GM20431 (cell line): ENCODE data around the gene MKI67.

Experiments used
- in situ Hi-C: fragments of 300-500 bp; cut with MseI, MboI; formaldehyde crosslinking; loops from one replicate; pipeline ENCODE4 v1.15.0; 2020; ENCODE audit warnings: low sequenced_read_pairs; ENCODE audit not compliant: unreplicated experiment

The MKI67 gene

DNA sequence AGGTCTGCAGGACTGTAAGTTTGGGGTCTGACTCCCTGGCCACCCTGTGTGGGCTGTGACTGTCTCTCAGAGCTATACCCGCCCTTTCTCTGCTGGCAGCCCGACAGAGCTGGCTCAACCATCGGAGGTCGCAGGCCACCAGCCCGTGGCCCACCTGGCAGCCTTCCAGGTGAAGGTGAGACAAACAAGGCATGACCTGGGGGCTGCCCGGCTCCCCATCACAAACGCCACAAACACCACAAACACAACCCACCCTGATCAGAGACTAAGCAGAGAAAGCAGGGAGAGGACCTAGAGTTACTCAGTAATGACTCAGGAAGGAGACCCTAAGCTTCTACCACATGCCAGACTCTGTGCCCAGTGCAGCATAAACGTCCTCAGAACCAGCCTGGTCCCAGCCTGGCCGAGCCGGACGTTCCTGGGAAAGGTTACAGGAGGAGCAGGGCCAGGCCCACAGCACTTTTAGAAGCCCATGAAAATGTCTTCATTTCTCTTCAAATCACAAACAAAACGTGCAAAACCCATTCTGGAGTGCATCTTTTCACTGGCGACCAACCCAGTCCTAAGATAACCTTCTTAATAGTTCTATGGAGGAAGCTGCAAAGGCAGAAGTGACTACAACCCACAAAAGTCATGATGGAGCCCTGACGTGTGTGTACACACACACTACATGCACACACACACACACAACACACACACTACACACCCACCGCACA is 66.8 kb downstream of the MKI67 start:
- in situ Hi-C loops: no loop called here

DNA sequence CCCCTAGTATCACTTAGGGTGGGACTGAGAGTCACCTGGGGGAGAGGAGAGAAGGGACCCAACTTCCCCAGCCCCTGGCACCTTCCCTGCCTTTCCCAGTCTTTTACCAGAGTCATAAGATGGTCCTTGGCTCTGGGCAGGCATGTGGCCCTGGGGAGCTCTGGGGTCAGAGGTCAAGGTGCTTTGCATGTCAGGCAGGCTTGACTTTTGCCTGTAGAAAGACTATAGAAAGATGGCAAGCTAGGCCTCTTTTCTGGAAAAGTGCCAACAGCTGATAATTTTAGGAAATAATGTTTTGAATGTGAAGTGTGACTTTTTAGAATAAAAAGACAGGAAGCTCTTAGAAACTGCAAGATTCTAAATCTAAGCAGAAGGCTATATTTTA is 67.5 kb downstream of the MKI67 start:
- in situ Hi-C loops: no loop called here

DNA sequence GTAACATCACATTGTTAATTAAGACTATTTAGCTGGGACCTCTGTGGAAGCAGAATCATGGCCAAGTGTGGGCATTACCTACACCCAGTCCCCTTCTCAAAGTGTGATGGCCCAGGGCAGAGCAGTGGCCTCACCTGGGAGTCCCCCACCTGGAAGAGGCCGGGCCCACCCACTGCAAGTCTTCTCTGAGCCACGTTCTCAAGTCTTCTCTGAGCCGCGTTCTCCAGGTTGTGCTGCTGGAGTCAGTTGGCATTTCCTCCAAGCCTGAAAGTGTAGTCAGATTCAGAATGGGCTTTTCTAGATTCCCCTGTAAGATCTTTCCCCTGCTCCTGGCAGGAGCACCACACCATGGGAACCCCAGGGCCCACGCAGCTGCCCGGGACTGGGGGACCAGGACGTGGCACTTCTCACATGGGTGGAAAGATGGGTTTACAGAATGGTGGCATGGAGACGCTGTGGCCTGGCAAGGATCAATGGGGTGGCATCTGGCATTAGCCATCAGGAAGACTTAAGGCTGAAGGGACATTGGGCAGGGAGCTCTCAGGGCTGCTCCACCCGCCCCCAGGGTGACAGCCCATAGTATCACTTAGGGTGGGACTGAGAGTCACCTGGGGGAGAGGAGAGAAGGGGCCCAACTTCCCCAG is 68.0 kb downstream of the MKI67 start:
- in situ Hi-C loops: no loop called here

DNA sequence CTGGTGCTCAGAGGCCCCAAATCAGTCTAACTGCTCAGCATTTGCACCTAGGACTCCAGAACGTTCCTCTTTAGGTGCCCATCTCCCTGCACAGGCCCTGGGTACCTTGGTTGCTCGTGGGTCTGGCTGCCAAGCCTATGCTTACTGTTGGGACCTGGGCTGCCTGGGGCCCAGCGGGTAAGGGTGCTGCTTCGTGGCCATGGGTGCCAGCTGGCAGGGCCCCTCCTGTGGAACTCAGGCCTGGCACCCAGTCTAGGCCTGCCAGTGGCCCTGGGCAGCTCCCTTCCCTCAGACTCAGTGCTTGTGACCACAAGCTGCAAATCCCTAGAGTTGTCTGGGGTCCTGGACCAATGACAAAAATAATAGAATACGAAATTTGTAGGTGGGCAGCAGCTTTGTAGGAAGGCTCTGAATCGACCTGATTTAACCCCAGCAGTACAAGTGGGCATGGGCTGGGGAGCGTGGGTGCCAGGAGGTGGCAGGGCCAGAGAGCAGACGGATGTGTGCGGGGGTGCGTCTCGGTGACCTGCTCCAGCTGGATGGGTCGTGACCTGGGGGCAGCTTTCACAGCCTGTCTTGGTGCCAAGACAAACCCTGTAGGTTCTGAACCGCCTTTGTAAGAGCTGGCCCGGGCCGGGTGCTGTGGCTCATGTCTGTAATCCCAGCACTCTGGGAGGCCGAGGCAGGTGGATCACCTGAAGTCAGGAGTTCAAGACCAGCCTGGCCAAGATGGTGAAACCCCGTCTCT is 69.7 kb downstream of the MKI67 start:
- in situ Hi-C loops: no loop called here

DNA sequence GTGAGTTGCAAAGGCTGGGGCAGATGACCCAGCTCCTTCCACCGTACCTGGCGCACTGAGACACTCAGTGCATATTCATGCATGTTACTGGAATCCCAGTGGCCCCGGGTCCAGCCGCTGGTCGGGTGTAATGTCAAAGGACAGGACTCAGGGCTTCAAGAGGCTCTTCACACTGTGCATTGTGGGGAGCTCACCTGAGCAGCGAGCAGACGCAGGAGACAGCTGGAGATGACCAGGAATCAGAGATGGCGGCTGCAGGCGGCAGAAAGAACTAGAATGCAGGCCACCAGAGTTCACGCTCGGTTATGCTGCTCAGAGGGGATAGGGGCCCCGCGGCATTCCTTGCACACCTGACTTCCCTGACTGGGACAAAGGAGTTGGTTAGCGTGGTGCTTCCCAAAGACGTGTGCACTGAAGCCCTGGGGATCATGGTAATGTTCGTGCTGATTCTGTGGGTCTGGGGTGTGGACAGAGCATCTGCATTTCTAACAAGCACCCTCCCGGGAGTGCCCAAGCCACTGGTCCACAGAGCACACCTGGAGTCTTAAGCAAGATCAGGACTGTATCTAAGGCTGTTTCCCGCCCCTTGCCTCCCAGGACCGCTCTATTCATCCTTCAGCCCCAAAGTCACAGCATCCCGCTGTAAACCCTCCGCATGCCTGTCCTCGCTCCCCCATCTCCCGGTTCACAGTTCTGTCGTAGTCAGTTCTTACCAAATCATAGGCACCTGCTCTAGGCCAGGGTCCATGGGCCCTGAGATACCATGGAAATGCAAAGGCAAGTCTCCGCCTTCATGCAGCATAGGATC is 71.0 kb downstream of the MKI67 start:
- in situ Hi-C loops: no loop called here

DNA sequence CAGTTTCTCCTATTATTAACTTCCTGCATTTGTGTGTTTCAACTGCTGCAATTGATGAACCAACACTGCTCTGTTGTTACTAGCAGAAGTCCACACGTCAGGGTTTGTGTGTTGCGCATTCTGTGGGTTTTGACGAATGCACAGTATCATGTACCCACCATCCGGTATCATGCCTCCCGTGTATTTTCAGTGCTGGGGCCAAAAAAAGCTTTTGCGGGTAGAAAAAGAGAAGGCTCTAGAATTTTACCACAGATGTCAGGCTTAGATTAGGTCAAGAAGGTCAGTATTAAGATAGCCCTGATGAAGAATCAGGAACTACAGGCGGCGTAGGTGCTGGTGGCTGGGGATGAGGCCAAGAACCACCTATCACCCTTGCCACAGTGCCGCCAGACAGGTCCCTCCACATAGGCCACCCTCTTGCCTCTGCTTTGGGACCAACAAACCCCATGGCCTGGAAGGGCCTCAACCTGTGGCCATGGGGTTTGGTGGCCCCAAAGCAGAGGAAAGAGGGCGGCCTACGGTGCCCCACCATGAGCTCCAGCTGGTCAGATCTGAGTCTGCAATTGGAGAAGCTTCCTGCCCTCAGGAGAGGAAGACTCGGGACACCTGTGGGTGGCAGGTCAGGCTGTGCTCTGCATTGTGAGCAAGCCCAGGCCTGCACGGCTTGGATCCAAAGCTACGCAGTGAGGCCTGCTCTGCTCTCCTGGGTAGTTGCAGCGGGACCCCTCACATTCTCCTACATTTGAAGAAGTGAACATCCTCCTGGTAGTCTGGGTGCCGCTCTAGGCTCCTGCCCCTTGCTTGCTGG is 71.9 kb downstream of the MKI67 start:
- in situ Hi-C loops: no loop called here

DNA sequence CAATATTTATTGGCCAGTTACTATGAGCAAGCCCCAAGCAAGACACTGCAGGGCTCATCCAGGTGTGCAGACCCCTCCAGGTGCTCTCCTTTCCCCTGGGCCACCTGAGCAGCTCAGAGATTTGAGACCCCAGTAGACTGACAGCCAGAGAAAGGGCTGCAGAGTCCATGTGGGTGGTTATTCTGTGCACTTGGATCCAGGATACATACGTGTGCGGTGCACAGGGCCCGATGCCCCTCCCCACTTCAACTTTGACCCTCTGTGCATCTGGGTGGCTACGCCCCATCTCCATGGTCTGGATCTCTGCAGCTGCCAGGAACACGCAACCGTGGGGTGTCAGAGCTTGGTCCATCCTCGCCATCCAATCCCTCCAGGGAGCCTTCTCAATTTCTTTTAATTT is 72.9 kb downstream of the MKI67 start:
- in situ Hi-C loops: no loop called here

DNA sequence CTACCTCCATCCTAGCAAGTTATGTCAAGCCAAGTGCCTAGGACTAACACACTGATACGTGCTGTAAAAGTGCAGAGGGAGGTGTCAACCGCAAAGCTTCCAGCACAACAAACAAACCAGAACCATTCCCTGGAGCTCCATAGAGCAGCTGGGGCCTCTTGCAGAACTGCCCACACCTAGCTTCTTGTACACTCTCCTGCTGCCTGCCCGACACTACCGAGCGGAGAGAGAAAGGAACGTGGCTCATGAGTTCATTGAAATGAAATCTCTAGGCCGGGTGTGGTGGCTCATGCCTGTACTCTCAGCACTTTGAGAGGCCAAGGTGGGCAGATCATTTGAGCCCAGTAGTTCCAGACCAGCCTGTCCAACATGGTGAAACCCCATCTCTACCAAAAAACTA is 73.5 kb downstream of the MKI67 start:
- in situ Hi-C loops: no loop called here

DNA sequence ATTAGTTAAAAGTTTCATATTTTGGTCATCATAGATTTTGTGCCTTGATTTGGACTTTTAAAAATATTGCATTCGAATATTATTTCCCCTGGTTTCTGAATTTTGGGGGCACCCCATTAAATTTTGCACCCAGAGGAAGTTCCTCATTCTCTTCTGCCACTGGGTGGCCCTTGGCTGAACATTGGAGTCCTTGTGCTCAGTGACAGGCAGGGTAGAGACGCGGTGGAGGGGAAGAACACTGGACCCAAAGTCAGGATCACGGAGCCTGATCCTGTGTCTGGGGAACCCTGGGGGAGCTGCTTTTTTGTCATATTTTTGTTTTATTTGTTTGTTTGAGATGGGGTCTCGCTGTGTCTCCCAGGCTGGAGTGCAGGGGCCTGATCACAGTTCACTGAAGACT is 74.7 kb downstream of the MKI67 start:
- in situ Hi-C loops: no loop called here

DNA sequence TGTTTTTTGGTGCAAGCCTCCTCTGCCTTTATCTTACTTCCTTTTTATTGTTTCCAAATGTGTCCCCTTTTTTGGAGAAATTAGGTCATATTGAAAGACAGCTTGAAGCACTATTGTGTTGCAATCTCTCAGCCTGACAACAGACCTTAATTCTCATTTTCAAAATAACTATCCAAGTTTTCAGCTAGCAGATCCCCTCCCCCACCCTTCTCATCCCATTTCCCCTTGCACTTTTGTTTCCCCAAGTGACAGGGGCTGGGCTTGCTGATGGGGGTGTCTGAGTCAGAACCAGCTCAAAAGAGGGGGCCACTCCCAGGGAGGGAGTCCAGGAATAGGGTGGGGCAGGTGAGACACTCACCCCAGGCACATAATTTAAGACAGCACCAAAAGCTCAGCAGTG is 75.3 kb downstream of the MKI67 start:
- in situ Hi-C loops: no loop called here

DNA sequence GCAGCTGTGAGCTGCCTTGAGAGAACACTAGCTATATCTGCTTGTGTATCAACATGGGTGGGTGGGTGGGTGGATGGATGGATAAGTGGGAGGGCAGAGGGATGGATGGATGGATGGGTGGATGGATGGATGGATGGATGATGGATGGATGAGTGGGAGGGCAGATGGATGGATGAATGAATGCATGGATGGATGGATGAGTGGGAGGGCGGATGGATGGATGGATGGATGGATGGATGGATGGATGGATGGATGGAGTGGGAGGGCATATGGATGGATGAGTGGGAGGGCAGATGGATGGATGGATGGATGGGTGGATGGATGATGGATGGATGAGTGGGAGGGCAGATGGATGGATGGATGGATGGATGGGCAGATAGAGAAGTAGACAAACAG is 76.1 kb downstream of the MKI67 start:
- in situ Hi-C loops: no loop called here

DNA sequence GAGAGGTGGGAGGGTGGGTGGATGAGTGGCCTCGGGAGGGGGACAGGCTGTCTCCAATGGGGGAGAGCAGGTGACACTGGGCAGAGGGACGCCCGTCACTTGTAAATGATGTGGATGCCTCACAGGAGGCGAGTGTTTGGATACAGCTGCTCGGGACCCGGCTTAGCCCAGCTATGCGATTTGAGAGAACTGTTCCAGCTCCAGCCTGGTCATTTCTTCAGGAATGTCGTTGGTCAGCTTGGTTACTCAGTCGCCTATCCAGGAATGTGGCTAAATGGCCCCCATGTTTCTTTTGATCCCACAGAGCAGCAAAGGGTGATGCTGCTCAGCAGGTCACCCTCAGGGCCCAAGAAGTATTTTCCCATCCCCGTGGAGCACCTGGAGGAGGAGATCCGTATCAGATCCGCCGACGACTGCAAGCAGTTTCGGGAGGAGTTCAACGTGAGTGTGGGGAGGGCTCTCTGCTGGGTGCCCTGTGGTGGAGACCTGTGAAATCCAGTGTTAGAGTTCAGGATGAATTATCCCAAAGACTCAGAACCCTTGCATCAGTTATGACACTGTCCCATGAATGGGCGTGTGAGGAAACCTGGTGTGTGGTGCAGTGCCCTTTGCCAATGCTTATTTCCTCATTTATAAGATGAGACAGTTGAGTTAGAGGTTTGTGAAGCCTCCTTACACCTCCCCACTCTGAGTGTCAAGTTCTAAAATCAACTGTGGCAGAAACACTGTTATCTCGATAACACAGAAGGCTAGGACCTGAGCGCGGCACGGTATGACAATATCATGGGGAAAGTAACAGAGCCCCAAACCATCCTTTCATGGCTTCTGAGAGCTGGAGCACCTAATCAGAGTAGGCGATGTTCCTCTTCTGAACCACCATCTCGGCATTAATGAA is 76.8 kb downstream of the MKI67 start:
- in situ Hi-C loops: no loop called here

DNA sequence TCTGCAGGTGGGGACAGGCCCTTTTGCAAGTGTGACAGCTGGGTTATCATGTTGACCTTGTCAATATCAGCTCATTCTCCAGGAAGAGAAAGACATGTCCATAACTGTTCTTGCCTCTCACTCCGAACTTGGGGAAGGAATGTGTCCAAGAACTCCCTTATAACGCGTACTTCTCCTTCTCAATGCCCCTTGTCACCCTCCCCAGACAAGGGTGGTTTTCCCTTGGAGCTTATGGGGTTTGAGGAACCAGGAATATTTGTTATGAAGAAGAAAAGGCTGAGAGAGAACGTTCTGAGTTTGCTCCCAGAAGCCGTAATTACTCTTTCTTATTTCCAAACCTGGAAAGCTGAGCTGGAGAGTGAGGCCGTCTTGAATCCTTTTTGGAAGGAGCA is 77.4 kb downstream of the MKI67 start:
- in situ Hi-C loops: no loop called here

DNA sequence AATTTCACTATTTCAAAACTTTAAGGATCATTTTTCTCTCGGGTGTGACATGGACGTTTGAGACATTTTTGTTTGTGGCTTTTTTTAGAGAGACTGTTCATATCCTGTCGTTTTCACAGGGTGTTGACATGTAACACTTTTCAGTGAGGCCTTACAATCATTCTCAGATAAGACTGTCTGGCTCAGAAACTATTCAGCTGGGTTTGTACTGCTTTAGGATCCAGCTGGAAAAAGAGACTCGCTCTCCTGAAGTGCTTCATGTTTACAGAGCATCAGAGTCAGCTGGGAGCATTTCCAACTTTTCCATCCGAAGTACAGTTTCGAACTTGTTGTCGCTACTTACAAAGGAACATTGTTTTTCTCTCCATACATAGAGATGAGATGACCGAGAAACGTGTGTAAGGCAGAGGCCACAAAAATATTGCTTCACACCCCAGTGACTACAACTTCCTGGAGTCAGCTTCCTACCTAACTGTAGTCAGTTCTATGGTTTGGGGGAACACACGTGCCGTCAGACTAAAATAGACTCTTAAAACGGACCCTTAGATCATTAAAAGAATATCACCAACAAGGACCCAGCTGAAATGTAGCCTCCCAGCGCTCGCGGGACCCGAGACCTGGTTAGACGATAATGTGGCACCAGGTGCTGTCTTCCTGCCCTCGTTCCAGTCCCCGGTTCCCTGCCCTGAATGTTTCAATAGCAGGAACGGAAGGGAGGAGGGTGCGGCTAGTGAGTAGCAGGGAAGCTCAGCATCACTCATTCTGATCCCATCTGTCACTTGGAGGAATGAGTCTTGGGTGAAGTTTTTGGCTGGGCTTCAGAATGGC is 78.0 kb downstream of the MKI67 start:
- in situ Hi-C loops: no loop called here

DNA sequence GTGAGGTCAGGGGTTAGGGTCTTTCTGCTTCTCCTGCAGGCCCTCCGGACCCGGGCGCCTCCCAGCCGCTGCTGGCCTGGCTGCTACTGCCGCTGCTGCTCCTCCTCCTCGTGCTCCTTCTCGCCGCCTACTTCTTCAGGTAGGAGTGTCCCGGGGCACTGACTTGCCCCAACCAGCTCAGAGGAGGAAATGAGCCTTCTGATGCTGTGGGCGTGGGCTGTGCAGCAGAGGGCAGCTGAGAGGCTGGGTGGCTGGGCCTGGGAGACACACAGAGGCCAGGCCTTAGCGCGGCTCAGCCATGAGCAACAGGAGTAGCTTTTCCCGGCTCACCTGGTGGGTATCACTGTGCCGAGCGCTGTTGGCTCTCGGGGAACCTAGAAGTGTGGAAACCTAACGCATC is 78.9 kb downstream of the MKI67 start:
- in situ Hi-C loops: no loop called here

DNA sequence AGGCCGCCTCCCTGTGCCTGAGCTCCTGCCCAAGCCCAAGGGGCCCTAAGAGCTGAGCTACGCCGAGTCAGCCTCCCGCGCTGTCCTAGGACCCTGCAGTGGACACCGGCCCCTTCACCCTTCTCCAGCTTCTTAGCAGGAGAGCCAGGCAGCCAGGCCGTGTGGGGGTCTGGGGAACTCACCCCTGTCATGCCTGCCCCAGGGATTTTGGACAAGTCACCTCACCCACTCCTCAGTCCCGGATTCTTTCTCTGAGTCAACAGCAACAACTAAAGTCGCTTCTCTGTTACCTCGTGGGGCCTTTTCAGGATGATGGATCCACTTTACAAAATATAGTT is 79.3 kb downstream of the MKI67 start:
- in situ Hi-C loops: no loop called here
